Measurements from ENCODE around the gene PLA2G4C.
A peak's percentile ranks its signal among the peaks of the same experiment; 100 is the strongest.

PLA2G4C gene

DNA sequence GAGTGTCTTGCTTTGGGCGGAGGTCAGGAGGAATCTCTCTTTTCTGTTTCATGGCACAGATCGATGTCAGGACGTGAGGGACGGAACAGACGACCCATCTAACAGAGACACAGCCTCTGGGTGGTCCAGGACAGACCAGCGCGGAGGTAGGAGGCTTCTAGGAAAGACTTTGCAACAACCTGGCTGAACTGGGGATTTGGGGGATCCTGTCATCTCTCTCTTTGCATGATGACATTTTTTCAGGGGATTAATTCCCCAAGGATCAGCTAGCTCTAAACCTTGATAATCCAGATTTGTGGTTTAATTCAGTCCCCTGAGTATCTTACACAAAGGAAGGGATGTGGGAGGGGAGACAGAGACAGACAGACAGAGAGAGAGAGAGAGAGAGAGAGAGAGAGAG is 81.2 kb downstream of the PLA2G4C start:
- WGBS (ENCODE audit: insufficient coverage, insufficient read length): no CpG with 5 or more reads among the region's 7 CpGs
- Histone ChIP-seq H3K4me1 (ENCODE audit: control insufficient read depth, insufficient read depth, low read length) (no peaks in the 10 kb centered on the region; the same call in 1 of the 2 replicates), H3K4me3 (ENCODE audit: low read length) (no peak overlapping the region), H3K36me3 (ENCODE audit: control insufficient read depth, insufficient read depth, low read length) (no peaks in the 10 kb centered on the region), H3K27me3 (ENCODE audit: control insufficient read depth, insufficient read depth, low read length) (no peaks in the 10 kb centered on the region; the same call in 1 of the 2 replicates), H3K9me3 (ENCODE audit: control insufficient read depth, insufficient read depth, low read length) (no peaks in the 10 kb centered on the region), H3K27ac (ENCODE audit: low read length) (no peak overlapping the region)
- no peak for DNase-seq (ENCODE audit: low read depth, low spot score)

DNA sequence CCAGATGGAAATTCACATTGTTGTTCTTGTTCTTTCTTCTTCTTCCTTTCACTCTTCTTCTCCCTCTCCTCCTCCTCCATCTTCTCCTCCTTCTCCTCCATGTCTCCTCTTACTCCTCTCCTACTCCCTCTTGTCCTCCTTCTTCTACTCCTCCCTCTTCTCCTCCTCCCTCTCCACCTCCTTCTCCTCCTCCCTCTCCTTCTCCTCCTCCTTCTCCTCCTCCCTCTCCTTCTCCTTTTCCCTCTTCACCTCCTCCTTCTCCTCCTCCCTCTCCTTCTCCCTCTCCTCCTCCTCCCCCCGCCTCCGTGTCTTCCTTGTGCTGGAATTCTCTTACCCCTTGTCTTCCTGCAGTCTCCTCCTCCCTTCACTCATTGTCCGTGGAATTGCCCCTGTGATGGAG is 85.1 kb downstream of the PLA2G4C start:
- WGBS (ENCODE audit: insufficient coverage, insufficient read length): no CpG with 5 or more reads among the region's 3 CpGs
- no peak for DNase-seq (ENCODE audit: low read depth, low spot score)
- H3K36me3 ChIP-seq (ENCODE audit: control insufficient read depth, insufficient read depth, low read length): no peaks in the 10 kb centered on the region
- no peak overlapping the region for H3K4me3 ChIP-seq (ENCODE audit: low read length)
- no peaks in the 10 kb centered on the region; the same call in 1 of the 2 replicates for H3K4me1 ChIP-seq (ENCODE audit: control insufficient read depth, insufficient read depth, low read length)
- H3K9me3 ChIP-seq (ENCODE audit: control insufficient read depth, insufficient read depth, low read length): no peaks in the 10 kb centered on the region
- H3K27ac ChIP-seq (ENCODE audit: low read length): no peak overlapping the region
- no peaks in the 10 kb centered on the region; the same call in 1 of the 2 replicates for H3K27me3 ChIP-seq (ENCODE audit: control insufficient read depth, insufficient read depth, low read length)

GRCh38 chr19:48023518-48023917 is 87.1 kb downstream of the PLA2G4C start:
- no peaks in the 10 kb centered on the region; the same call in 1 of the 2 replicates for H3K27me3 ChIP-seq (ENCODE audit: control insufficient read depth, insufficient read depth, low read length)
- H3K4me3 ChIP-seq (ENCODE audit: low read length): no peak overlapping the region
- no peaks in the 10 kb centered on the region; the same call in 1 of the 2 replicates for H3K4me1 ChIP-seq (ENCODE audit: control insufficient read depth, insufficient read depth, low read length)
- DNase-seq (ENCODE audit: low read depth, low spot score): no peak
- no CpG with 5 or more reads among the region's 3 CpGs for whole genome bisulfite sequencing (ENCODE audit: insufficient coverage, insufficient read length)
- no peak overlapping the region for H3K27ac ChIP-seq (ENCODE audit: low read length)
- no peaks in the 10 kb centered on the region for H3K9me3 ChIP-seq (ENCODE audit: control insufficient read depth, insufficient read depth, low read length)
- H3K36me3 ChIP-seq (ENCODE audit: control insufficient read depth, insufficient read depth, low read length): no peaks in the 10 kb centered on the region

GRCh38 chr19:48023011-48023410 is 87.6 kb downstream of the PLA2G4C start:
- WGBS (ENCODE audit: insufficient coverage, insufficient read length): 100% methylated on average over 1 of the region's 2 CpGs

GRCh38 chr19:48020686-48021085 is 89.9 kb downstream of the PLA2G4C start:
- Histone ChIP-seq H3K9me3 (ENCODE audit: control insufficient read depth, insufficient read depth, low read length) (no peaks in the 10 kb centered on the region), H3K36me3 (ENCODE audit: control insufficient read depth, insufficient read depth, low read length) (no peaks in the 10 kb centered on the region), H3K27ac (ENCODE audit: low read length) (no peak overlapping the region), H3K4me1 (ENCODE audit: control insufficient read depth, insufficient read depth, low read length) (no peaks in the 10 kb centered on the region; the same call in 1 of the 2 replicates), H3K4me3 (ENCODE audit: low read length) (no peak overlapping the region), H3K27me3 (ENCODE audit: control insufficient read depth, insufficient read depth, low read length) (no peaks in the 10 kb centered on the region; the same call in 1 of the 2 replicates)
- no CpG with 5 or more reads among the region's 3 CpGs for WGBS (ENCODE audit: insufficient coverage, insufficient read length)
- DNase-seq (ENCODE audit: low read depth, low spot score): no peak

More at GRCh38 chr19:48023011-48023410, 87.6 kb downstream of the PLA2G4C start:
- Histone ChIP-seq H3K4me3 (ENCODE audit: low read length) (no peak overlapping the region), H3K4me1 (ENCODE audit: control insufficient read depth, insufficient read depth, low read length) (no peaks in the 10 kb centered on the region; the same call in 1 of the 2 replicates), H3K36me3 (ENCODE audit: control insufficient read depth, insufficient read depth, low read length) (no peaks in the 10 kb centered on the region), H3K27ac (ENCODE audit: low read length) (no peak overlapping the region), H3K27me3 (ENCODE audit: control insufficient read depth, insufficient read depth, low read length) (no peaks in the 10 kb centered on the region; the same call in 1 of the 2 replicates), H3K9me3 (ENCODE audit: control insufficient read depth, insufficient read depth, low read length) (no peaks in the 10 kb centered on the region)
- DNase-seq (ENCODE audit: low read depth, low spot score): no peak

DNA sequence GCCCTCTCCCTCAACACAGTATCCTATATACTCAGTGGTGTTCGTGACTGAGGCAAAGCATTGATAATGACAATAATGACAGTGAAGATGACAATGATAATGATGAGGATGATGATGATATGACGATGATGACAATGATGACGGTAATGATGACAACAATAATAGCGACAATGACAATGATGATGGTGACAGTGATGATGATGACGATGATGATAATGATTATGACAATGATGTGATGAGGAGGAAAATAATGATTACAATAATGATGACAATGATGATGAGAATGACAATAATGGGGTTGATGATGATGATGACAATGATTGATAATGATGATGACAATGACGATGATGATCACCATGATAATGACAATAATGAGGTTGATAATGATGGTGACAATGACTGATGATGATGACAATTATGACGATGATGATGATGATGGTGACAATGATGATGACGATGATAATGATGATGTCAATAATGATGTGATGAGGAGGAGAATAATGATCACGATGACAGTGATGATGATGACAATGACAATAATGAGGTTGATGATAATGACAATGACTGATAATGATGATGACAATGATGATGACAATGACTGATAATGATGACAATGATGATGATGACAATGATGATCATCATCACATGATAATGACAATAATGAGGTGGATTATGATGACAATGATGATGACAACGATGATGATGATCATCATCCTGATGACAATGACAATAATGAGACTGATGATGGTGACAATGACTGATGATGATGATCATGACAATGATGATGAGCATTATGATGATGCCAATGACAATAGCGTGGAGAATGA is 99.5 kb downstream of the PLA2G4C start:
- no CpG with 5 or more reads among the region's 11 CpGs for WGBS (ENCODE audit: insufficient coverage, insufficient read length)
- DNase-seq (ENCODE audit: low read depth, low spot score): no peak
- Histone ChIP-seq H3K36me3 (ENCODE audit: control insufficient read depth, insufficient read depth, low read length) (no peaks in the 10 kb centered on the region), H3K4me3 (ENCODE audit: low read length) (no peak overlapping the region), H3K27ac (ENCODE audit: low read length) (no peak overlapping the region), H3K27me3 (ENCODE audit: control insufficient read depth, insufficient read depth, low read length) (no peaks in the 10 kb centered on the region), H3K9me3 (ENCODE audit: control insufficient read depth, insufficient read depth, low read length) (no peaks in the 10 kb centered on the region), H3K4me1 (ENCODE audit: control insufficient read depth, insufficient read depth, low read length) (peaks cover 1% of the 10 kb centered on the region; the same call in 1 of the 2 replicates)

DNA sequence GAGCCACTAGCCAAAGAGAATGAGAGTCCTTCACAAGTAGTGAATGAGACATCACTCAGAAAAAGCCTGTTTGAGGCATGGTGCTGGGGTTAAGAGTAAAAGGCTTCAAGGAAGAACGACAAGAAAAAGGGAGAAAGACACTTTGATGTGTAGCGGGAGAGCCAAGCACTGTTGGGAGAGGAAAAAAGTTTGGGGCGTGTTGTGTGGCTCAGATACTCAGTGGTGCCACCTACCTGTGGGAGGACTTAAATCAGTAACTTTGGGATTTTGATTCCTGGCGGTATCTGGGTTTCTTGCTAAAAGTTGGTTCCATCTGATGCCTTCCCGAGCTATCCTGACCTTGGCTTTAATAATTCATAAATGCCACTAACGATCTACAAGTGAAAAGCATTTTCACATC is 103.9 kb downstream of the PLA2G4C start:
- Histone ChIP-seq H3K4me1 (ENCODE audit: control insufficient read depth, insufficient read depth, low read length) (0 out of 2 replicates have a peak, but pooled peaks cover 1% of the 10 kb centered on the region), H3K27me3 (ENCODE audit: control insufficient read depth, insufficient read depth, low read length) (no peaks in the 10 kb centered on the region), H3K27ac (ENCODE audit: low read length) (no peak overlapping the region), H3K4me3 (ENCODE audit: low read length) (no peak overlapping the region), H3K36me3 (ENCODE audit: control insufficient read depth, insufficient read depth, low read length) (no peaks in the 10 kb centered on the region), H3K9me3 (ENCODE audit: control insufficient read depth, insufficient read depth, low read length) (no peaks in the 10 kb centered on the region)
- DNase-seq (ENCODE audit: low read depth, low spot score): peak; percentile 20
- no CpG with 5 or more reads among the region's 6 CpGs for WGBS (ENCODE audit: insufficient coverage, insufficient read length)

DNA sequence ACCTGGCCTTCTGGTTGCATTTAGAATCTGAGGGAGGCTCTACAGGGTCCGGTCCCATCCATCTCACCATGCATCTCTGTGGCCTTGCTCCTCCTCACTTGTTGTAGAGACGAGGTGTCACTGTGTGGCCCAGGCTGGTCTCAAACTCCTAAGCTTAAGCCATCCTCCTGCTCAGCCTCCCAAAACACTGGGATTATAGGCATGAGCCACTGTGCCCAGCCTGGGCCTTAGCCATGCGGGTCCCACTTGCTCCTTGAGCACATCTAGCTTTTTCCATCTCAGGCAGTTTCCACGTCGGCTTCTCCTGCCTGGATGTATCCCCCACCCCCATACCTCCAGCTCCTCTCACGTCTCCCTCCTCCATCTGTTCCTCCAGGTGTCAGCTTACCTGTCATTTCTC is 106.4 kb downstream of the PLA2G4C start:
- Histone ChIP-seq H3K4me1 (ENCODE audit: control insufficient read depth, insufficient read depth, low read length) (0 out of 2 replicates have a peak, but pooled peaks cover 1% of the 10 kb centered on the region), H3K9me3 (ENCODE audit: control insufficient read depth, insufficient read depth, low read length) (no peaks in the 10 kb centered on the region), H3K27me3 (ENCODE audit: control insufficient read depth, insufficient read depth, low read length) (no peaks in the 10 kb centered on the region), H3K36me3 (ENCODE audit: control insufficient read depth, insufficient read depth, low read length) (no peaks in the 10 kb centered on the region), H3K4me3 (ENCODE audit: low read length) (no peak overlapping the region), H3K27ac (ENCODE audit: low read length) (no peak overlapping the region)
- DNase-seq (ENCODE audit: low read depth, low spot score): no peak
- WGBS (ENCODE audit: insufficient coverage, insufficient read length): no CpG with 5 or more reads among the region's 6 CpGs

GRCh38 chr19:48000846-48001245 is 109.8 kb downstream of the PLA2G4C start:
- Histone ChIP-seq H3K36me3 (ENCODE audit: control insufficient read depth, insufficient read depth, low read length) (no peaks in the 10 kb centered on the region), H3K27me3 (ENCODE audit: control insufficient read depth, insufficient read depth, low read length) (no peaks in the 10 kb centered on the region), H3K4me1 (ENCODE audit: control insufficient read depth, insufficient read depth, low read length) (0 out of 2 replicates have a peak, but pooled peaks cover 1% of the 10 kb centered on the region), H3K4me3 (ENCODE audit: low read length) (no peak overlapping the region), H3K27ac (ENCODE audit: low read length) (no peak overlapping the region), H3K9me3 (ENCODE audit: control insufficient read depth, insufficient read depth, low read length) (no peaks in the 10 kb centered on the region)
- whole genome bisulfite sequencing (ENCODE audit: insufficient coverage, insufficient read length): no CpG with 5 or more reads among the region's 6 CpGs
- DNase-seq (ENCODE audit: low read depth, low spot score): no peak

DNA sequence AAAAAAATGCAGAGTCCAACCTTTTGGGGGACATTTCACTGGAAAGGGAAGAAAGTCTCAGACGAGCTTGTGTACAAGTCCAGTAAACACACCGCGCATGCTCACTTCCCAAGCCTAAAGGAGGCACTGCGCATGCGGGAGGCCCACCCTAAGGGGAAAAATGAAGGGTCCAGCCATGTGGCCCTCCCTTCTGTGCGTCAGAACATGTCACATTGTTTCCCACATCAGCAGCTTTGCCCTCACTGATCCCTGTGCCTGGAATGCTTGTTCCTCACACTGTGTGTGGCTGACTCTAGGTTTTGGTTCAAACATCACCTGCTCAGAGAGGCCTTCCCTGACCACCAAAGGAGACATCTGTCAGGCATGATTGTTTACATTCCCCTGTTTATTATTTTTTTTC is 111.8 kb downstream of the PLA2G4C start:
- no peak overlapping the region for H3K4me3 ChIP-seq (ENCODE audit: low read length)
- DNase-seq (ENCODE audit: low read depth, low spot score): no peak
- H3K27ac ChIP-seq (ENCODE audit: low read length): no peak overlapping the region
- no peaks in the 10 kb centered on the region for H3K36me3 ChIP-seq (ENCODE audit: control insufficient read depth, insufficient read depth, low read length)
- H3K4me1 ChIP-seq (ENCODE audit: control insufficient read depth, insufficient read depth, low read length): no peaks in the 10 kb centered on the region
- no peaks in the 10 kb centered on the region for H3K9me3 ChIP-seq (ENCODE audit: control insufficient read depth, insufficient read depth, low read length)
- no CpG with 5 or more reads among the region's 6 CpGs for WGBS (ENCODE audit: insufficient coverage, insufficient read length)
- H3K27me3 ChIP-seq (ENCODE audit: control insufficient read depth, insufficient read depth, low read length): no peaks in the 10 kb centered on the region
